HUDEP-2 (cell line): Measurements from ENCODE around the gene CEP85L.

Source experiments
- DNase-seq, 76 experiments: peaks; one replicate each; lab custom pipeline; 2025; ENCODE audit not compliant: unreplicated experiment in 76 of 76; lab: John Stamatoyannopoulos, UW

Gene CEP85L

GRCh38 chr6:118586746-118587485, 64.5 kb downstream of the CEP85L start:
- DNase-seq, result no peak

- DNase-seq, result no peak
Observed at GRCh38 chr6:118584911-118585310, 66.5 kb downstream of the CEP85L start.

GRCh38 chr6:118581489-118581959, 69.9 kb downstream of the CEP85L start:
- peak in 4 of 76 experiments; percentile 17 to 34 (median 20) for DNase-seq

GRCh38 chr6:118580585-118581419, 70.6 kb downstream of the CEP85L start:
- DNase-seq, result peak in 32 of 76 experiments; percentile 3 to 71 (median 43)

- DNase-seq, result no peak
Observed at GRCh38 chr6:118579786-118580185, 71.6 kb downstream of the CEP85L start.

- DNase-seq, result no peak
Observed at GRCh38 chr6:118578617-118579016, 72.8 kb downstream of the CEP85L start.

GRCh38 chr6:118577972-118578371, 73.4 kb downstream of the CEP85L start:
- DNase-seq, result no peak

- DNase-seq, result no peak
Observed at GRCh38 chr6:118574051-118574865, 77.1 kb downstream of the CEP85L start.

GRCh38 chr6:118571121-118571520, 80.3 kb downstream of the CEP85L start:
- no peak for DNase-seq

GRCh38 chr6:118569498-118569897, 81.9 kb downstream of the CEP85L start:
- DNase-seq, result no peak

- no peak for DNase-seq
Observed at GRCh38 chr6:118567974-118568373, 83.4 kb downstream of the CEP85L start.

- DNase-seq, result peak in 20 of 76 experiments; percentile 4 to 46 (median 23)
Observed at GRCh38 chr6:118565311-118565960, 86.0 kb downstream of the CEP85L start.

GRCh38 chr6:118562959-118563358, 88.4 kb downstream of the CEP85L start:
- no peak for DNase-seq

GRCh38 chr6:118562248-118562647, 89.1 kb downstream of the CEP85L start:
- no peak for DNase-seq

- no peak for DNase-seq
Observed at GRCh38 chr6:118559659-118560058, 91.7 kb downstream of the CEP85L start.

GRCh38 chr6:118558464-118559217, 92.8 kb downstream of the CEP85L start:
- DNase-seq, result no peak

- DNase-seq, result no peak
Observed at GRCh38 chr6:118554698-118555097, 96.7 kb downstream of the CEP85L start.

GRCh38 chr6:118553132-118553531, 98.3 kb downstream of the CEP85L start:
- DNase-seq, result no peak
